HG02610 (cell line): Measurements from ENCODE around the gene TBC1D20.

Experiments
- ATAC-seq: cut with Tn5 transposase; IDR thresholded peaks from one replicate; pipeline ENCODE4 v1.9.1; 2021; ENCODE audit warnings: mild to moderate bottlenecking, moderate library complexity; ENCODE audit not compliant: unreplicated experiment

The TBC1D20 gene

GRCh38 chr20:440148-440547, 22.2 kb downstream of the TBC1D20 start:
- no peak for ATAC-seq

GRCh38 chr20:438571-439469, 23.5 kb downstream of the TBC1D20 start:
- ATAC-seq, result no peak

DNA sequence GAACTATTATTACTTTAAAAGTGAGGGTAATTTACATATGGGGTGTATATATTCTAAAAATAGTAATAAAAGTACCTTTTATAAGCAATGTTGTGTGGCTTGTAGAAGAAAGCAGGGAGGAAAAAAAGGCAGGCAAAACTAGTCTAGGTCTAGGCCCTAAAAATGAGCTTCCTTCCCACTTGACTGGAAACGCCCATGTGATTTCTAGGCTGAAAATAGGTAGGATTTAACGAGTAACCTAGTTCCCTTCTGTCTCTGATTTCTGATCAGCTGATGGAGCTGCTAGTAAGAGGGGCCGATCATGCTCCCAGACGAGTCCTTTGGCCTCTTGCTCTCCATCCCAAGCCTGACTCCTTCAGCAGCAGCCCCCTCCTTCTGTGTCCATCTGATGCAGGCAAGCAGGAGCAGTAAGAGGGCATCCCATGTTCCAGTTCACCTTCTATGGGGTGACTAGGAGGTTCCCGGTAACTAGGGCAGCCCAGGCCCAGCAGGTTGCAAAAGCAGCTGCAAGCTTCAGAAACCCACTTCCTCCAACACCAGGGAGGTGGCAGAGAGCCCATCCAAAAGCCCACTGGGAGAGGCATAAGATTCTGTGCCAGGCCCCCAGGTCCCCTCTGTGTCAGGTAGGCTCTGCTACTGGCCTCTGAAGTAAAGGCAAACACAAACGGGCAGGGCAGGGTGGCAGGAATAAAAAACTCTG, 24.4 kb downstream of the TBC1D20 start:
- ATAC-seq, result no peak

GRCh38 chr20:436476-436875, 25.9 kb downstream of the TBC1D20 start:
- ATAC-seq, result no peak

GRCh38 chr20:435558-435957, 26.8 kb downstream of the TBC1D20 start:
- no peak for ATAC-seq

- no peak for ATAC-seq
Measured at GRCh38 chr20:434661-435419, 27.5 kb downstream of the TBC1D20 start.

- ATAC-seq, result no peak
Measured at GRCh38 chr20:434221-434620, 28.1 kb downstream of the TBC1D20 start.

GRCh38 chr20:433300-433975, 28.9 kb downstream of the TBC1D20 start:
- peak; percentile 76 for ATAC-seq

GRCh38 chr20:432677-433299, 29.5 kb downstream of the TBC1D20 start:
- ATAC-seq, result no peak

DNA sequence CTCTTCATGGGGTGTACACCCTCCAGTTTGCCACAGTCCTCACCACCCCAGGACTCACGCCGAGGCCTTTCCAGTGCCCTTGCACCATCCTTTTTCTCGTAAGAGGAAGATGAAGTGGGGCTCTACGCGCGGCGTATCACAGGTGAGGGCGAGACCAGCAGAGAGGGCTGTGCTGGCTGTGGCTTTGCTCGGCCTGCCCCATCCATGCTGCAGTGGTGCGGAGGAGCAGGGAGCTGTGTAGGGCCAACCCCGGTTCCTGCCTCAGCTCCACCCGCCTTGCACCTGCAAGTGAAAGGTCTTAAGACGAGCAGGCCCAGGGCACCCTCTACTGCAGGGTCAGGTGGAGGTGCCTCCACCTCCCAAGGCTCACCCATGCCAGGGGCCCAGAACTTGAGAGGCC, 30.1 kb downstream of the TBC1D20 start:
- no peak for ATAC-seq

DNA sequence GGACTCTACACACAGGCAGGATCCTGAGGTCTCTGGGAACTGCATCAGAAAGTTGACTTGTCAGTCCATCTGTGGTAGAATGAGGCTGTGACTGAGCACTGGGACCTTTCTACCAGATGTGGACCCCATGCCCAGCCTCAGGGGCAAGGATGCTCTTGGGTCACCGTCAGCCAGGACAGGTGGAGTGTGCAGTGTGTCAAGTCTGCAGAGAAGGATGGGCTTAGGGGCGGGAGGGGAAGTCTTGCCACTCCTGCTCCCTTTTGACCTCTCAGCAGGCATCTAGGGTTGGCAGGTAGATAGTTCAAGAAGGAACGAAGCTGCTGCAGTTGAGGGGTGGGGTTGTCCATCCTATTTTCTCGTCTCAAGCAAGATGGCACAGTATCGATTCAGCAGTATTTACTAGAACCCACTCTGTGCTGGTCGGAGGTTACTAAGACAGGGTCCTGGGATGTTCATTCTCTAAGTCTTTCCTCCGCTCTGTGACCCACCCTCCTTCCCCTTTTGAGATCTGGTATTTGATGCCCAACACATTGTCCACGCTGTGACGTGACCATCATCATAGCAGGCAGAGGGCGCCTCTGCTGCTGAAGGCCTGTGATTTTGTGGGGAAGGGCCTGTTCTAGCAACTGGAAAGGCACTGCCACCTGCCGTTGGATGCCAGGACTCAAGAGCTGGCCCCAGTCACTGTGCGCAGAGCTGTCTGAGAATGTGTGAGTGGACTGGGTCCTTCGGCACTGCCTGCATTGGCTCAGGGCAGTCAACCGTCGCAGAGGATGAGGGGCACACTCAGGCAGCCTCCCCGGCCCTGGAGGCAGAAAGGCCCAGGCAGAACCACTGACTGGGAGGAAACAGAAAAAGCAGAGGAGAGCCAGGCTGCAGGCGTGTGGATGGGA, 31.1 kb downstream of the TBC1D20 start:
- no peak for ATAC-seq

DNA sequence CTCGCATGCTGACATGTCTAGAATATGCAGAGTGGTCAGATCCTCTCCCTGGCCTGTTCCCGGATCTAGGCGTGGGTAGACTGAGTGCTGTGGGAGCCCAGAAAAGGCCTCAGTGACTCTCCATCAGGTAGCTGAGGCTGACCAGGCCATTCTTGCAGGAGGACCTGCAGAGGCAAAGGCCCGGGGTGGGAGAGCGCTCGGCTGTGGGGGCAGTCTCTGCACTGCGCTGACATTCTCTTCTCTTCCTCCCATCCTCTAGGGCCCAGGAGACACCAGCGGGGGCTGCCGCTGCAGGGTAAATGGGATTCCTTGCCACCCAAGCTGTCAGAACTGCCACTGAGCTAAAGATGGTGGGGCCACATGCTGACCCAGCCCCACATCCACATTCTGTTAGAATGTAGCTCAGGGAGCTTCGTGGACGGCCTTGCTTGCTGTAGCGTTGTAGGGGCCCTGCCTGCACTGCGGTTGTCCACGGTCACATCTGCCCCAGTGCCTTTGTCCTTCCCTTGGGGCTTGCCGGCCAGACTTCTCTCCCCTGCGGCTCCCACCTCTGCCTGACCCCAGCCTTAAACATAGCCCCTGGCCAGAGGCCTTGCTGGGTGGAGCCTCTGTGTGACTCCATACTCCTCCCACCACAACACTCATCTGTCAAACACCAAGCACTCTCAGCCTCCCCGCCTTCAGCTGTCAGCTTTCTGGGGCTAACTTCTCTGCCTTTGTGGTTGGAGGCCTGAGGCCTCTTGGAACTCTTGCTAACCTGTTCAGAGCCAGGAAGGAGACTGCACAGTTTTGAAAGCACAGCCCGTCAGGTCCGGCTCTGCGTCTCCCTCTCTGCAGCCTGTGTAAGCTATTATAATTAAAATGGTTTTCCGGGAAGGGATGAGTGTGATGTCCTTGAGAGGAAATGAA, 32.0 kb downstream of the TBC1D20 start:
- ATAC-seq, result no peak

GRCh38 chr20:428658-429200, 33.6 kb downstream of the TBC1D20 start:
- ATAC-seq, result no peak

DNA sequence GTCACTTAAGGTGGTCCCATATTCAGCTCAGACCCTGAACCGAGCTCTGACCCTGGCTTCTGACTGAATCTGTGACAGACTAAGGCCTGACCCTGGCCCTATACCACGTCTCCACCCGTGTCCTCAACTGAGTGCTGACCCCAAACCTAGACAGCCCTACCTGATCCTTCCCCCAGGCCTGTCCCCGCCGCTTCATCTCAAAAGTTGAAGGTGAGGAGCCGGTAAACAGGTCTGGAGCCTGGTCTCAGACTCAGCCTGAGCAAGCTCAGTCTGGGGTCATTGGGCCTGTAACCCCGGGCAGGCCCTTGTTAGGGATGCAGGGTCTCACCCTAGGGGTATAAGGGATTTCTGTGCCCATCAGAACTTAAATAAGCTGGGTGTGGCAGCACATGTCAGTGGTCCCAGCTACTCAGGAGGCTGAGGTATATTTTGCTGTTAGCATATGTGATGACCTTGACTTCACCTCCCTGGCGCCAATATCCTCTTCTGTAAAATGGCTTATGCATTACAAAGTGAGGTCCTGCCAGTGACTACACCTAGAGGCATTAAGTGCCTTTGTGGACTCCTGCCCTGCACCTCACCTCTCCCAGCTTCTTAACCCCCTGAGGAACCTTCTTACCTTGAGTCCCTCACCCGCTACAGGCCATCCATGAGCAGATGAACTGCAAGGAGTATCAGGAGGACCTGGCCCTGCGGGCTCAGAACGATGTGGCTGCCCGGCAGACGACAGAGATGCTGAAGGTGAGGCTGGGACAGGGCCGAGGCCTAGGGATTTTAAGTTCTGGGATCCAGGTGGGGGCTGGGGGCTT, 34.3 kb downstream of the TBC1D20 start:
- ATAC-seq, result no peak

DNA sequence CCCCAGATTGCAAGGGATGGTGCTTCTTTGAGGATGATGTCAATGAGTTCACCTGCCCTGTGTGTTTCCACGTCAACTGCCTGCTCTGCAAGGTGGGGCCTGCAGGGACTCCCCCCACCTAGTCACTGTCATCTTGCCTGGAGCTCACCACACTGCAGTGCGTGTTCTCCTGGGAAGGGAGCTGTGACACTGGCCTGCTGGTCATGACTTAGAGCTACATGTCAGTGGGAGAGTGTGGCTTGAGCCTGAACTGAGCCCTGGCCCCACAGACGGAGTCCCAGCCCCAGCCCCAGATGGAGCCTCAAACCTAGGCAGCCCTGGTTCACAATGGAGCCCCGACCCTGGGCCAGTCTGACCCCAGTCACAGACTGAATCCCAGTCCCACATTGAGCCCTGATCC, 34.9 kb downstream of the TBC1D20 start:
- no peak for ATAC-seq

DNA sequence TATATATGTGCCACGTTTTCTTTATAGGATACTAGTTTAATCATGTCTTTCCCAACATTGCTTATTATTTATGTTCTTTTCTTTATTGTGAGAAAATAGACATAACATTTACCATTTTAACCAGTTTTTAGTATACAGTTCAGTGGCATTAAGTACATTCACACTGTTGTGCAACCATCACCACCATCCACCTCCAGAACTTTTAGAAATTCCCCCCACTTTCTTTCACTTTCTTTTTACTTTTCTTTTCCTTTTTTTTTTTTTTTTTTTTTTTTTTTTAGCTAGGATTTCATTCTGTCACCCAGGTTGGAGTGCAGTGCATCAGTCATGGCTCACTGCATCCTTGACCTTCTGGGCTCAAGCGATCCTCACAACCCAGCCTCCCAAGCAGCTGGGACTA, 35.8 kb downstream of the TBC1D20 start:
- no peak for ATAC-seq

GRCh38 chr20:421685-422250, 40.6 kb downstream of the TBC1D20 start:
- ATAC-seq, result no peak
